Thyroid gland (tissue), 4 donors: ENCODE results near the gene NAV2.

Source experiments
- CTCF ChIP-seq, 6 experiments: fragments of 200-600 bp in 3 of 6; fragments of 450-650 bp in 3 of 6; sonication (generic) in 3 of 6; IDR thresholded peaks; one replicate each; pipeline ENCODE4 v1.5.1; 2016 to 2019; ENCODE audit warnings: antibody characterized with exemption in 6 of 6, mild to moderate bottlenecking in 2 of 6, inconsistent platforms in 1 of 6, moderate library complexity in 1 of 6
- POLR2A ChIP-seq, 2 donors: fragments of 450-650 bp; IDR thresholded peaks; one replicate each; pipeline ENCODE4 v1.6.1; 2017; ENCODE audit warnings: antibody characterized with exemption in 2 of 2, mild to moderate bottlenecking in 2 of 2, moderate library complexity in 1 of 2

- TF ChIP-seq CTCF (IDR thresholded peaks at IDR 0.05) (no peak), POLR2A (IDR thresholded peaks at IDR 0.05) (no peak)
Measured at GRCh38 chr11:19777039-19777376, 64.4 kb downstream of the NAV2 start.
